CD4-positive, alpha-beta T cell treated with Interleukin-17A for 4 hours (primary cell): ENCODE data around the gene ARID1B.

Source experiments
- DNase-seq: peaks from one replicate; pipeline ENCODE4 v3.0.0-alpha.2; 2020; ENCODE audit warnings: mixed read lengths

Gene ARID1B

DNA sequence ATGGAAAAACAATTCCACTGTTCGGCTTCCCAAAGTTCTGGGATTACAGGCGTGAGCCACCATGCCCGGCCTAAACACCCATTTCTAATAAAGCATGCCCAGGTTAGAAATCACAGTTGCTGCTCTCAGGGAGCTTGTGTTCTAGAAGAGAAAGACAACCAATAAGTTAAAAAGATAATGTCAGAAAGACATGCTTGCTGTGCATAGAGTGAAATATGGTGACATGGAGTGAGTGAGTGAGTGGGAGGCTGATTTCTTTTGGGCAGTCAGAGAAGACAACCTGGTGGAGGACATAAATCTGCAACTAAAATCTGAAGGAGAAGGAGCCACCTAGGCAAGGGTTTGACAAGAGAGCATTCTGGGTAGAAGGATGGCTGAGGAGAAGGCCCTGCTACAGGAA is 222.6 kb downstream of the ARID1B start:
- DNase-seq = no peak

DNA sequence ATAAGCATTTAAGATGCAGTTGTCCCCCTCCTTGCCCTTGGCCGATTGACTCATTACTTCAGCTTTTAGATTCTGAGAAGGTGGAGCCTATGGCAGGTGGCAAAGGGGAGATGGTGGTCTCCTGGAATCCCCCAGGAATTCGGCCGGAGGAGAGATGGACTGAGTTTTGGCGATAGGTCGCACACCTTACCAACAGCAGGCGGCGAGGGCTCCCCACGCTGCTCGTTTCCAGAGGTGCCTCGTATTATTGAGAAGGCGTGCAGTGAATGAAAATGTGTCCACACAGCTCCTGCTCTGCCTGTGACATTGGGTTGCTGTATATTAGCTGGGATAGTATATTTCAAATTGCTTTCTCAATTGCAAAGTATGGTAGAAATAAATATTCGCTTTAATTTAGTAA is 224.5 kb downstream of the ARID1B start:
- no peak for DNase-seq

DNA sequence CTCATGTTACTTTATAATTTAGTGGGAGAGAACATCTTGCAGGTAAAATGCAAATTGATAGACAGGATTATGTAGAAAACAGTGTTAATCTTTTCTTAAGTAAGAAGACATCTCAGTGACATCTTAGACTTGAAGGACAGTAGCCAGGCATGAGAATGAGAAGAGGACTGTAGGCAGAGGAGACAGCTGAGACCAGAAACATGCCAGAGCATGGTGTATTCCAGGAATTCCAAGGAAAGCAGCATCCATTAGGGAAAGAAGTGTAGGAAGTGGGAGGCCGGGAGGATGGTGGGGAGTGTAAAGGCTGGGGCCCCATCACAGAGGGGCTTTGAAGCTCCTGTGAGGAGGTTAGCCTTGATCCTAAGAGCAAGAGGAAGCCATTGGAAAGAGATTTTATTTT is 225.6 kb downstream of the ARID1B start:
- DNase-seq = no peak

DNA sequence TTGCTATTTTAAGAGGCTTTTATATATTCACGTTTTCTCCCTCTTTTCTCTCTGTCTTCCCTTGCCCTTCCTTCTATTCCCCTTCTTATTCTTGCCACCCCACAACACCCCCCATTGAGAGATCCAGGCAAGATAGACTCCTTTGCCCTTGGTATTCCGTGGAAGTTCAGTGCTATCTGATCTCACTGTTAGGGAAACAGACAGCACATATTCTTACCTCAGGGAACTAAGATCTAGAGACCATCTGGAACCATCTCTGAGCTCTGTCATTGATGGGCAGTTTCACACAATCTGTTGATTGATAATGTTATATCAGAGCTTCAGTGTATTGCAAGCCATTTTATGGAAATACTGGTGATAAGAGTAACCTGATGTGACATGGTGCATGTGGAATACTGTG is 228.8 kb downstream of the ARID1B start:
- no peak for DNase-seq

DNA sequence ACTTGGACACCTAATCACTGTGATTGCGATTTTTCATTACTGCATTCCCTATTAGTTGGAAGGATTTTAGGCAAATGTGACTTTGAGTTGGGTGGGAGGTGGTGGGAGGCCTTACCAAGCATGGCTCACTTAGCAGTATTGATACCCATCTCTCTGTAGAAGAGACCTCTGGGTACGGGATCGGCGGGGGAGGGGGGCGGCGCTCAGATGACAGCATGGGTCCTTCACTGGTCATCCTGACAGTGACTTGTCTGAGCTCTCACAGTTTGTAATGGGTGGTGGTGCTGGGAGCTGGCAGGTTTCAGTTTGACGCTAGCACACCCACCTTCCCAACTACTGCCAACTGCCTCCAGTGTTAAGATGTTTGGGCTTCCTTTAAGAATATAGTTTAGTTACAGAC is 231.4 kb downstream of the ARID1B start:
- no peak for DNase-seq

DNA sequence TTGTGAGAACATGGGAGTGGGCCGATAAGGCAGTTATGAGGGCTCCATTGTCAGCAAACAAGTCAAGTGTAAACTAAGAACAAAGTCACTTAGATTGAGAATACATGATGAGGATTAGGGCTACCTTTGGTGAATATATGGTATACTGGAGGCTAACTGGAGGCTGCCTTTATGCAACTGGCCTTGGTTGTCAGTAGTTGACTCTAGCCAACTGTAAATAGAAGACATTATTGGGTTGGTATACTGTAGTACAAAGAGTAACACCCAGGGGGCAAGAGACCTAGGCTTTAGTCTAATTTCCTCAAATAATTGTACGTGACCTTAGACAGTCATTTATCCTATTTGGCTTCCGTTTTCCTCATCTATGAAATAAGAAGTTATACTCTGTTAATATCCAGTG is 235.2 kb downstream of the ARID1B start:
- DNase-seq = no peak

DNA sequence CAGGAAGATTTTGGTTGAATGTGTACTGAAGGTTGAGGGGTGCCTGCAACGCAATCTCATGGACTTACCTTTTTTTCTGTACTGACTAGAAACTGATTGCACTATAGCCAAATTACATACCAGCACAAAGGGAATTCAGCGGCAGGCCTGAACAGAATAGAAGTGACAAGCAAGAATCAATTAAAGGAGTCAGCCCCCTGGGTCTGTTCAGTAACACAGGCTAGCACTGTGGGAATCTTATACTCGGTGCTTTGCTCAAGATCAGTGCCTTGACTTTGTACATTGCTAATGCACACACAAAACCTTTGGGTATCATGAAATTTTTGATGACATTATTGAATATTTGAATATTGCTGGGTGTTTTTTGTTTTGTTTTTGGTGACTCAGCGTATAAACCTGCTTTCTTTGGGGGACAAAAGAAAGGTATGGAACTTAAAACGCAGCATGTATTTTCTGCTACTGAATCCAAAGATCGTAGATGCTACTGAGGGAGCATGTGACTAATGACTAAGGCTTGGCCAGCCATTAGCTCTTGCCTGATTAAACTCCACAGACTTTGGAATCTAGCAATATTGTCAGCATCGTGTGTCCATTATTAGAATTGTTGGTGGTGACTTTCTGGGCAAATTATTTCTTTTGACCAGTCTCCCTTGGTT is 236.6 kb downstream of the ARID1B start:
- DNase-seq = no peak

DNA sequence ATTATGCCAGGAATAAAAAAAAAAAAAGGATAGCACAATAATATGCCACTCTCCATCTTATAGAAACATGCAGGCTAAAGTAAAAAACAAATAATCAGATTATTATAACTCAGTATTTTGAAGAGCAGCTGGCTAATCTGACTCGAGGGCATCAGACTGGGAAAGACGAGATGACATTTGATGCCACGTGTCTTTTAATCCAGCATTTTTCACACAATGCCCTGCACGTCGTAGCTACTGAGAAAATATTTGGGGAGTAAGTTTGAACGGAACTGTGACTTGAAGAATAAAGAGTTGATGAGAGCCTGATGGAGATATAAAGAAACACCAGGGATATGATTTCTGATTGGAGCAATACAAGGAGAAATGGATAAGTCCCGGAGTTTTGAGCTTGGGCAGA is 237.7 kb downstream of the ARID1B start:
- DNase-seq = no peak

DNA sequence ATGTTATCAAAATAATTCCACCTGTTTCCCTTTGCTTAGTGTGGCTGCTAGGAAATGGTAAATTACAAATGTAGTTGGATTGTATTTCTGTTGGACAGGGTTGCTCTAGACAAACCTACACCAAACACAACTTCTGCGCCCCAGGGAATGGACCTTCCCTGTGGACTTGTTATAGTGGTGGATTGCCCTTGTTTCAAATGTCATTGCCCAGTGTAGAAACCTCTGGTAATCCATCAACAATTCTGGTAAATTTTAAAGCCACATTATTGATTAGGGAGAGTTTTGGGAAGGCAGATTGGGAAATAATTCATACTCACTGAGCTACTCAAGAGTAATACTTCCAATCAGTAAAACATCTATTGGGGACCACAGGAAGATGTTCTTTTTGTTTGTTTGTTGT is 239.8 kb downstream of the ARID1B start:
- DNase-seq = no peak

DNA sequence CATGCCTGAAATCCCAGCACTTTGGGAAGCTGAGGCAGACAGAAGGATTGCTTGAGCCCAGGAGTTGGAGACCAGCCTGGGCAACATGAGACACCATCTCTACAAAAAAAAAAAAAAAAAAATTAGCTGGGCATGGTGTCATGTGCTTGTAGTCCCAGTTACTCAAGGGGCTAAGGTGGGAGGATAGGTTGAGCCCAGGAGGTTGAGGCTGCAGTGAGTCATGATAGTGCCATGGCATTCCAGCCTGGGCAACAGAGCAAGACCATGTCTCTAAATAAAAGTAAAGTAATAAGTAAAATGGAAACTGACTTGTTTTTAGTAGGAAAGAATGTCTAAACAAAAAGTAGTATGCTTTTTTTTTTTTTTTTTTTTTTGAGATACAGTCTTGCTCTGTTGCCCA is 240.7 kb downstream of the ARID1B start:
- DNase-seq = no peak

DNA sequence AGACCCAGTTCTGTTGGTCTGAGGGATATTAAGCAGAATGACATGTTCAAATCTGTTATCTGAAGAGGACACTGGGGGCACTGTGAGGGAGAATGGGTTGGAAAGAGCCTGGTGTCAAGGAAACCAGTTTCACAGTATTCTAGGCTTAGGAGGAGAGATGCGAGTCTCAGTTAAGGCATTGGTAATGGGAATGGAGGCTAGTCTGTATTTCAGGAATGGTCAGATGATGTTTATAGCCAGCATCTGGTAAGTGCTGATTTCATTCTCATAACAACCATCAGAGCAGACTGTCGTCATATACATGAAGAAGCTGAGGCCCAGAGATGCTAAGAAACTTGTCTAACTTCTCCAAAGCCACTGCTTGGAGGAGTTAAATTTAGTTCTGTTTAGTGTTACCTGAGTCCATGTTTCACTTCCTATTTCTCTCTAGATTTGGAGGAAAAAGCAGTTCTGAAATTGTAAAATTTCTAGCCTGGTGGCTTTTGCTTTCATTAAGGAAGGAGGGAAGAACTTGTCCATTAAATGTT is 242.0 kb downstream of the ARID1B start:
- no peak for DNase-seq

DNA sequence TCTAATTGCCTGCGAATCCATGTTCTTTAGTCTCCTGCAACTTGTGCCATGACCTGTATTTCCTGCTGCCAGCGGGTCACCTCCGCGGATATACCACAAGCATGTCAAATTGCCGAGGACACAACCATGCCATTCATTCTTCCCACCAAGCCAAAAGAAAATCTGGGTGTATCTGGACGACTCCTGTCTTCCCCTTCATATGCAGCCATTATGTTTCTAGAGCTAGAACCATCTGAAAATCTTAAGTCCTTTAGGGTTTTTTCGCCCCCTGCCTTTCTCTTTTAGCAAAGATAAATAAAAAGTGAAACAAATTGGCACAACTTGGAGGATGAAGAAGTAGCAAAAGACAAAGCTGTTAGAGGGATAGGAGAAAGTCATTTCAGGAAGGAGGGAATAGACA is 242.6 kb downstream of the ARID1B start:
- no peak for DNase-seq

DNA sequence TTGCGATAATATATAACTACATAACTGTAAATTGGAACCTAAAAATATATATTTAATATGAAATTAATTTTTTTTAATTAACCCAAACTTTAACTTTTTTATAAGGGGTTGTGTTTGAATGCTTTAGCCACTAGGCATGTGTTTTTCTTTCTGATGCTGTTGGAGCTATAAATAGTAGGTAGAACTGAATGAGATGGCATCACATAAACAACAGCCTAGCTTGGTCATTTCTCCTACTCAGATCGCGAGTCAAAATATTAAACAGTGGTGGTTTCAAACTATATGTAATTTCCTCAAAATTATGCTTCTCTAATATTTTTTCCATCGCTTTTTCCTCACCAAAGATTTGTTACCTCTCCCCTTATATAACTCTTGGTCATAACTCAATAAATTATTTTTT is 243.2 kb downstream of the ARID1B start:
- no peak for DNase-seq

DNA sequence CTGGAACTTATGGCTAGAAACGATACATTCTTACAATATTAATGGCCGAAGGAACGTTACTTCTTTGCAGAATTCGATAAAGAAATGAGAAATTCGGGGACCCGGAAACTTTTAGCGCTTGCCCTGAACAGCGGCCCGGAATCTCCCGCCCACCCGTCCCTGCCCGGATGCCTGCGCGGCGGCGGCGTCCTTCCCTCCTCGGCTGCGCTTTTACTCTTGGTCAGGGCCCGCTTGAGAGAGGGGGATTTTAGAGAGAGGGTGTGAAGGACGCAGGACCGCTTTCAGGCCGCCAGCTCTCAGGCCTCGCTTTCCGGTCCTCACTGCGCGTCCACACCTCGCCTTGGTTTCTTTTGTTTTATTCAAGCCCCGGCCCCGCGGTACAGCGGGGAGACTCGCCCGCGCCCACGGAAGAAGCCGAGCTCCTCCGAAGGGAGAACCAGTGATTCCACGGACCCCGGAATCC is 243.7 kb downstream of the ARID1B start:
- peak; percentile 73 for DNase-seq

DNA sequence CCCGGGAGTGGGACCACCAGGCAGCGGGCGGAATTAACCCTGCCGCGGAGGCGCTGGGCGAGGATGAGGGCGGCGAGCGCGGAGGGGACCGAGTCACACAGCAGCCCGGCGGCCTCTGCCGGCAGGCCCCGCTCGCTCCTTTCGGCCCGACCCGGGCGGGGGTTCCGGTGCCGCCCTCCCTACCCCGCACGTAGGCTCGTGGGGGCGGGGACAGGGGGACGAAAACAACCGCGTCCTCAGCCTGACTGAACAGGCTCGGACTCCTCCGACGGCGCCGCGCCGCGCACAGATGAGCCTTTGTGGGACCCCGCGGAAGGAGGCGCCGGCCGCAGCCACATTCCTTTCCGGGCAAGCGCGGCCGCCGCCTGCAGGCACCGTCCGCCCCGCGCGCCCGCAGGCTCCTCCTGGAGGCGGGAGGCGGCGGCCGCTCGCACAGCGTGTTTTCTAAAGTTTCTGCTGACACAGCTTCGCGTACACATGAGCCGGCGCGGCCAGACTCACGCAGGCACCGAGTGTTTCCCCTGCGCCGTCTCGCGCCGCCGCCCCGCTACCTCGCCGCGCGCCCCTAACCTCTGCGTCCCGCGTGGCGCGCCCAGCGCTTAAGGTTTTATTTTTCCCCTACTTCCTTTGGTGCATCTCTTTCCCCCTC is 244.3 kb downstream of the ARID1B start:
- DNase-seq = peak; percentile 92

DNA sequence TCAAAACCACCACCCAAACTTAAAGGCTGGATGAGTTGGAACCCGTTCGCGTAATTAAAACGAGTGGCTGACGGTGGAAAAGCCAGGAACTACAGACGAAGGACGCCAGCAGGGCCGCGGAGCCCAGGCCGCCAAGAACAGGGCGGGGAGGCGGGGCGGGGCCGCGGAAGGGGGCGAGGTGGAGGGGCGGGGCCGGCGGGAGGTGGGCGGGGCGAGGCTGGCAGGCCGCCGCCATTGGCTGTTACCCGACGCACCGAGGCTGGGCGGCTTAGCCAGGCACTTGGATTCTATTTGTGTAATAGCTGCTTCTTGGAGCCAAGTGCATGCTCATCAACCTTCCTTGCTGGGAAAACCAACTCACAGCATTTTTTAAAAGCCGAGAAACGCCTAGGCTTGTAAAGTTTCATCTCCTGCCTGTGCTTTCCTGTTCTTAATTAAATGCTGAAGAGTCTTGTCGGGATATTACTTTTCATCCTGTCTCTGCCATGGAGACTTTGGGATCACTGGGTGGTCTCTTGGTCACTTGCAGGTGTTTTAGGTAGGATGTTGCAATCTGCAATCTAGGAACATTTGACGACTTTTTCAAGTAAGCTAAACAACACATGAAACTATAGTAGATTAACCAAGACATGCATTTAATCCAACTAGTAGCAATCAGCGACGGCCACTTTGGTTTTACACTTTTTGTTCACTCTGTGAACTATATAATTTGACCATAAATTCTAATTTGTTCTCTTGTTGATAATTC is 245.0 kb downstream of the ARID1B start:
- DNase-seq = peak; percentile 93

DNA sequence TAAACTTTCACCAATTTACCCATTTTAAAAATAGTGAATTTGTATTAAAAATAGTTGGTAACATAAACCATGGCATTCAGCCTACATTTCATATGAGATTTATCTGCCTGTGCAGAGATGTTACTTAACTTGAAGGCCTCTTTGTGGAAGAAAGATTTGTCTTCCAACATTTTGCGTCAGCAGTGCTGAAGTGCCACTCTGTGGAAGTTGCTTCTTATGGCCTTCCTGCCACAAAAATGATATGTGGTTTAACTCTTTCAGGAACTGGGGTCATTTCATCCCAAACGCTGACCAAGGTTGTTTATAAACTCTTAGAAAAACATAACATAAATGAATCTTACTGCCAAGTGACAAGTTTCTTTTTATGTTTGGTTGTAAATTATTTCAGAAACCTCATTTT is 246.8 kb downstream of the ARID1B start:
- no peak for DNase-seq

DNA sequence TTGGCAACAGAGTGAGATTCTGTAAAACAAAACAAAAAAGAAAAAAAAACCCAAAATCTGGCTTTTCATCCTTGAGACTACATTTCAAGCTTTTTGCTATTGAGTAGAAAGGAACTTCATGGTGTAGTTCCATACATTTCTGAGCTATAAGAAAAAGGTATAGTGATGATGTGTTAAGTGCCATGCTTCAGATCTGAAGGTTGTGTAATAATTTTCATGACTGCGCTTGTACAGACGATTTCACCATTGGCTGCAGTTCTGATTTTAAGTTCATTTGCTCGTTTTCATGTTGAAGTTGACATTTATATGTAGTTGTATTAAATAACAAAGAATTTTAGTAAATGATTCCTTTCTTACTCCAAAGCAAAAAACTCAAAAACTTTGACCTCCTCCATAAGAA is 247.6 kb downstream of the ARID1B start:
- no peak for DNase-seq

DNA sequence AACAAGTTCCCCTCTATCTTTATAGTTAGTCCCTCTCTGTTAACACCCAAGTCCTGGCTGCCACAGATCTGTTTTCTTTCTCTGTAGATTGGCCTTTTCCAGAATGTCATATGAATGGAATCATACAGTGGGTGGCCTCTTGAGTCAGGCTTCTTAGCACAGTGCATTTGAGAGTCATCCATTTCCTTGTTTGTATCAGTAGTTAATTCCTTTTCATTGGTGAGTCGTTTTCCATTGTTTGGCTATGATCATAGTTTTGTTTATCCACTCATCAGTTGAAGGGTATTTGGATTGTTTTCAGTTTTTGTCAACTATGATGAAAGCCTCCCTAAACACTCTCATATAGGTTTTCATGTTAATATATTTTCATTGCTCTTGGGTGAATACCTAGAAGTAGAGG is 248.3 kb downstream of the ARID1B start:
- DNase-seq = no peak

DNA sequence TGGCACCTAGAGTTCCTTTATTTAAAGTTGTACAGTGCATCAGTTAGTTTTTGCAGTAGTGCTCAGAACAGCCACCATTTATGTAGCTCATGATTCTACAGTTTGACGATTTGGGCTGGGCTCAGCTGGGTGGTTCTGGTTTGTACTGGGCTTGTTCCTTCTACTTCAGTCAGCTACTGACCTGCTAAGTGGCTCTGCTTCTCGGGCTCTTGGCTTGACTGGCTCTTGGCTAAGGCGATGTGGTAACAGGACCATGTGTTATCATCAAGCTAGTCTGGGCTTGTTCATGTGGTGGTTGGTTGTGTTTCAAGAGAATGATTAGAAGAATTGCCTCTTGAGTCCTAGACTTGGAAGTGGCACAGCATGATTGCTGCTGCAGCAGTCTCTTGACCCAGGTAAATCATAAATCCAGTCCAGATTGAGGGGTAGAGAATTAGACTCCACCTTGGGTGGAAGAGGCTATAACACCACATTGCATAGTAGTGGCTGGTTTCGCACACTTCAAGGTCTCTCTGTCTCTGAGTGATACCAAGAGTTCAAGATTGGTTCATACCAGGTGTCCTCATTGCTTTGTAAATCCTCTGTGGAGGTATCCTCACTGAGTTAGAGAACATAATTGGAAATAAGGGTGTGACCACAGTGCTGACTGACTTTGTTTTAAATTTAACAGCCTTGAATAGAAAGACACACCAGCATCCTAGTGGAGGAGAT is 253.0 kb downstream of the ARID1B start:
- no peak for DNase-seq

DNA sequence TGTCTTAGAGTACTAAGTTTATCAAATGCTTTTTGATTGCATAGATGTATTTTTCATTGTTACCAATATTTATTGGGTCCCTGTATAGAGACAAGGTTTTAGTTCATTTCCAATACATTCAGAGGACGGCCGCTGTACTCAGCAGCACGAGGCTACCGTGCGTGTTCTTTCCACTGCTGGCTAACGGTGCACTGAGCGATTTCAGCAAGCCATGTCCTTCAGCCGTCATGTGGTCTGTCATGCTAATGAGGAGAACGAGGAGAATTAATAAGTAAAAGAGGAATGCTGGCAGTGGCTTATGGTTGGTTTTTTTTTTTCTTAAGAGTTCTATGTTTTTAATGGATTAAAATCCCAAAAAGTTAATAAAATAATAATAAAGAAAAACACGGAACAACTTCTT is 253.6 kb downstream of the ARID1B start:
- DNase-seq = no peak

DNA sequence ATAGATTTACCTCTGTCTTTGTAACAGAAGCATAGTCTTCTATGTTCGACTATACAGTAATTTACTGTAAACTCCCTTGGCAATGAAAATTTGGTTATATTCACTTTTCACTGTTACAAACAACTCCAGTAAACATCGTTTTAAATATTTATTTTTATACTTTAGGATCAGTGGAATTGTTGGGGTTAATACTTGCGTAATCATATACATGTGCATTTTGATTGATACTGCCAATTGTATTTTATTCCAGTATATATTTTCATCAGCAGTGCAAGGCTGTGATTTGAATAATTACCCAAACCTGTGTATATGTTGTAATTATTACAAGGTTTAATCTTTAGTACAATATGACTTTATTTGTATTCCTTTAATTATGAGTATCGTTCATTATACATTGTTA is 255.7 kb downstream of the ARID1B start:
- DNase-seq = no peak

DNA sequence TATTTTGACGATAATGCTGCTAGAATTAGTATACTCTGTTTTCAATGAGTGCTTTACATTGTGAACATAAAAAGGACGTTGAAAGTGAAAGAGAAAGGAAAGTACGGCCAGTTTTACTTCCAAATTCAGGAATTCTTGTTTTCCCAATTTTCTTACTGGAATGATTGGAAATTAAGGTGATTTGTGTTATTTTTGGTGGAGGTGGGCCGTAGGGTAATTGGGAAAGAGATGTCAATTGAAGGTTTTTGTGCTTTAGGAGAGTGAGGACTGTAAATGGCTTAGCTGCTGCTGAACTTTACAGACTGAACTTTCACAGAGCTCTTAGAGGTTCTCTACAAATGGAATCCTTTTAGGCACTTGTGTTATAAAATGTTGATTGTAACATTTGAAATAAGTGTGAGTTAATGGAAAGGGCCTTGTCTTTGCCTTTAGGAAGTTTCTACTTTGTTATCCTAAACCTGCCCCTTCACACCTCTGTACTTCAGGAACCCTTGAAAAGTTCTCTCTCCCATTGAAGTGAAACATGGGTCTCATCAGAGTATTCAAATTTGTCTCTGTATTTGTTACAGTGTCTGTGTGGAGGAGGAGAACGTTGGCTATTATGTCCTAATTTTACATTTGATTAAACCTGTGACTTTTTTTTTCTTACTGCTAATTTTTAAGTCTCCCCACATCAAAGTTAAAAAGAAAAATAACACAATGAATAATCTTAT is 256.4 kb downstream of the ARID1B start:
- DNase-seq = no peak
